ENCODE measurements around the gene P2RY2.
"Not testable (repeated sequence)": the region's sequence is repeated elsewhere in the genome, so short reads cannot be mapped to it uniquely, and the experiment has no call there.

P2RY2 gene

DNA sequence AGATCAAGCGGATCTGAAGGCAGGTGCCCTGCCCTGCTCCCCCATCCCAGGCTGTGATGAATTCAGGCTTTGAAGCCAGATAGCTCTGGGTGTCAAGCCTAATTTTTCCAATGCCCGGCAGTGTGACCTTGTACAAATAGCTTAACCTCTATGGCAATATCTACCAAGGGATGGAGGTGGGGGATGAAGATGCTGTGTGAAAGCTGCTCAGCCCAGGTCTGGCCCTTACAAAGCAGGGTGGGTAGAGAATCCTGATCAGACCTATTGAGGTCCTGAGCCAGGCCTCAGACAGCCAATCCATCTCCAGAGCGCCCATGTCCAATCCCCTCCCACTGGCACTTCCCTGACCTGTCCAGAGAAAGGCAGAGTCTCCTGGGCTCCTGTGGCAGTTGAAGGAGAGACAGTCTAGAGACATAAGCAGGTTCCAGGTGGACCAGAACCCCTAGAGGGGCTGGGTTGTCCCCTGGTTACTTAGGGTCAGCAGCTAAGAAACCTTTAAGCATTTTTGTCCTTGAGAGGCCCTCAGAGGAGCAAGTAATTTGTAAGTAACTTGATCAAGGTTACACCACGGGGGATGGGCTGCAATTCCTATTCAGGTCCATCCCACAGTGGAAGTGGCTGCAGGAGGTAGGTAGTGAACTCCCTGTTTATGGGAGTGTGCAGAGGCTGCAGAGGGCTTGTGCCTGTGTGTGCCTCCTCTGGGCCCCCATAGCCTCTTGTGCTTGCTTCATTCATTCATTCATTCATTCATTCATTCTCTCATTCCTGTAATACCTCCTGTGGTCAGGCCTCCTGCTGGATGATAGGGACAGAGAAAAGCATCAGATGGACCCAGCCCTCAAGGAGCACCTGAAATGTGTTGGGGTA is 10.4 kb downstream of the P2RY2 start:
- no peak for DNase-seq

GRCh38 chr11:73229321-73229895 is 11.3 kb downstream of the P2RY2 start:
- DNase-seq: no peak

- no peak for DNase-seq
Measured at GRCh38 chr11:73229896-73230875, 12.1 kb downstream of the P2RY2 start.

- no peak for DNase-seq
Measured at GRCh38 chr11:73230931-73231330, 12.8 kb downstream of the P2RY2 start.

GRCh38 chr11:73232487-73232886 is 14.4 kb downstream of the P2RY2 start:
- DNase-seq: not testable (repeated sequence)

GRCh38 chr11:73233211-73233610 is 15.1 kb downstream of the P2RY2 start:
- DNase-seq: no peak

DNA sequence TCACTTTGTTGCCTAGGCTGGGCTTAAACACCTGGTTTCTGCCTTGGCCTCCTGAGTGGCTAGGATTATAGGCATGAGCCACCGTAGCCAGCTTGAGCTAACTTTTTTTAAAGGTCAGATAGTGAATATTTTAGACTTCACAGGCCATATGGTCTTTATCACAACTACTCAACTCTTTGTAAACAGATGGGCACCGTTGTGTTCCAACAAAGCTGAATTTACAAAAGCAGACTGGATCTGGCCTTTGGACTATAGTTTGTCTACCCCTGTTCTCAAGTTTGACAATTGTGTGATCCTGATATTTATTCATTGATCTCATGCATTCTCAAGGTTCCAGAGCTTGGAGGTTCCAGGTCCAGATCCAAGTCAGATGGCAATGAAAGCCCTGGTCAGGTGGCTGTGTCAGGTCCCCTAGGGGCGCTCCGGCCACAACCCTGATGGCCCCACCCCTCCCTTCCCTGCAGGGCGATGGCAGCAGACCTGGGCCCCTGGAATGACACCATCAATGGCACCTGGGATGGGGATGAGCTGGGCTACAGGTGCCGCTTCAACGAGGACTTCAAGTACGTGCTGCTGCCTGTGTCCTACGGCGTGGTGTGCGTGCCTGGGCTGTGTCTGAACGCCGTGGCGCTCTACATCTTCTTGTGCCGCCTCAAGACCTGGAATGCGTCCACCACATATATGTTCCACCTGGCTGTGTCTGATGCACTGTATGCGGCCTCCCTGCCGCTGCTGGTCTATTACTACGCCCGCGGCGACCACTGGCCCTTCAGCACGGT is 15.8 kb downstream of the P2RY2 start:
- DNase-seq: no peak

DNA sequence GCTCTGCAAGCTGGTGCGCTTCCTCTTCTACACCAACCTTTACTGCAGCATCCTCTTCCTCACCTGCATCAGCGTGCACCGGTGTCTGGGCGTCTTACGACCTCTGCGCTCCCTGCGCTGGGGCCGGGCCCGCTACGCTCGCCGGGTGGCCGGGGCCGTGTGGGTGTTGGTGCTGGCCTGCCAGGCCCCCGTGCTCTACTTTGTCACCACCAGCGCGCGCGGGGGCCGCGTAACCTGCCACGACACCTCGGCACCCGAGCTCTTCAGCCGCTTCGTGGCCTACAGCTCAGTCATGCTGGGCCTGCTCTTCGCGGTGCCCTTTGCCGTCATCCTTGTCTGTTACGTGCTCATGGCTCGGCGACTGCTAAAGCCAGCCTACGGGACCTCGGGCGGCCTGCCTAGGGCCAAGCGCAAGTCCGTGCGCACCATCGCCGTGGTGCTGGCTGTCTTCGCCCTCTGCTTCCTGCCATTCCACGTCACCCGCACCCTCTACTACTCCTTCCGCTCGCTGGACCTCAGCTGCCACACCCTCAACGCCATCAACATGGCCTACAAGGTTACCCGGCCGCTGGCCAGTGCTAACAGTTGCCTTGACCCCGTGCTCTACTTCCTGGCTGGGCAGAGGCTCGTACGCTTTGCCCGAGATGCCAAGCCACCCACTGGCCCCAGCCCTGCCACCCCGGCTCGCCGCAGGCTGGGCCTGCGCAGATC is 16.5 kb downstream of the P2RY2 start:
- DNase-seq: no peak

DNA sequence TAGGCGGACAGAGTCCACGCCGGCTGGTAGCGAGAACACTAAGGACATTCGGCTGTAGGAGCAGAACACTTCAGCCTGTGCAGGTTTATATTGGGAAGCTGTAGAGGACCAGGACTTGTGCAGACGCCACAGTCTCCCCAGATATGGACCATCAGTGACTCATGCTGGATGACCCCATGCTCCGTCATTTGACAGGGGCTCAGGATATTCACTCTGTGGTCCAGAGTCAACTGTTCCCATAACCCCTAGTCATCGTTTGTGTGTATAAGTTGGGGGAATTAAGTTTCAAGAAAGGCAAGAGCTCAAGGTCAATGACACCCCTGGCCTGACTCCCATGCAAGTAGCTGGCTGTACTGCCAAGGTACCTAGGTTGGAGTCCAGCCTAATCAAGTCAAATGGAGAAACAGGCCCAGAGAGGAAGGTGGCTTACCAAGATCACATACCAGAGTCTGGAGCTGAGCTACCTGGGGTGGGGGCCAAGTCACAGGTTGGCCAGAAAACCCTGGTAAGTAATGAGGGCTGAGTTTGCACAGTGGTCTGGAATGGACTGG is 17.2 kb downstream of the P2RY2 start:
- no peak for DNase-seq

DNA sequence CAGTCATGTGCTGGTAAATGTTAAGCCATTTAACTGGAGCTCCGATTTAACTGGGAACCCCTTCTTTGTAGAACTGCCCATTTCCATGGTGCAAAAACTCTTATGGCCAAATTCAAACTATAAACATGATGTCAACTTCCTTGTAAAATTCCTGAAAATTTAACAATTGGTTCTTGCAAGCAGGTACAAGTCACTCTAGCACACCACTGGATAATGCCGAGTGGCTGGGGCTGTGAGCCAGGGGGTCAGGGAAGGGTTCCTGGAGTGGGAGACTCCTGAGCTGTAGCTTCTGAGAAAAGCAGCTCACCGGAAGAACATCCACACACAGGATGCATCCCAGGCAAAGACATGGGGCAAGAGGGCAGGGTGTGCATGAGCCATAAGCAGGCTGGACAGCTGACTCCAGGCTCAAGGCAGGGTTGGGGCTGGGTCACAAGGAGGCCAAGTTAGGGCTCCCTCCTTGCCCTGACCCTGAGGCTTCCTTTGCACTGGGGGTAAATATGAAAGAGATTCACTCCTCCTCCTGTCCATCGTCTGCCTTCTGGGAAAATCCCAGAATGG is 18.2 kb downstream of the P2RY2 start:
- no peak for DNase-seq

GRCh38 chr11:73236854-73237253 is 18.8 kb downstream of the P2RY2 start:
- DNase-seq: peak in 1 of 5 experiments; percentile 37

- no peak for DNase-seq
Measured at GRCh38 chr11:73237471-73238290, 19.6 kb downstream of the P2RY2 start.

- no peak for DNase-seq
Measured at GRCh38 chr11:73239111-73239521, 21.0 kb downstream of the P2RY2 start.

DNA sequence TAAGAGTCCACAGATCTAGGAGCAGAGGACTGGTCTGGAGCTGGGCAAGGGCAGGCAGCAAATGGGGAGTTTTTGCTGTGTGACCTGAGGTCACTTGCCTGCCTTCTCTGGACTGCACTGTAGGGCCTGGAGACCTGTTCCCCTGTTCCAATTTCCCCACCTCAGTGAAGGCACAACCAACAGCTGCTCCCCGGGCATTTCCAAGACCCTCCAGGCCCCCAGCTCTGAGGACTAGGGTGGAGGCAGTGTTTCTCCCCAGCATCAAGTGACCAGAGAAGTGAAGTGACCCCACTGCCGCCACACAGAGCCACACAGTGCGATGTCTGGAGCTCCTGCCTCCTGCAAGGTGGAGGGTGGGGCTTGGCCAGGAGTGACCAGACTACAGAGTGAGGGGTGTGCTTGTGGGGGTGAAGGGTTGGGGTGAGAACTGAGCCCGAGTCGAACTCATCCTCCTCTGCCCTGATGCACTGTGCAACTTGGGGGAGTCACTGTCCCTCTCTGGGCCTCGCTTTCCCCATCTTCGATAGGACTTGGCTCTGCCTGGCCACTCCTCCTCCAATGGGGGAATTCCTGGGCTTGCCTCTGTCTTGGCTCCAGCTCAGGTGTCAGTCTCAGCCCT is 21.6 kb downstream of the P2RY2 start:
- no peak for DNase-seq

DNA sequence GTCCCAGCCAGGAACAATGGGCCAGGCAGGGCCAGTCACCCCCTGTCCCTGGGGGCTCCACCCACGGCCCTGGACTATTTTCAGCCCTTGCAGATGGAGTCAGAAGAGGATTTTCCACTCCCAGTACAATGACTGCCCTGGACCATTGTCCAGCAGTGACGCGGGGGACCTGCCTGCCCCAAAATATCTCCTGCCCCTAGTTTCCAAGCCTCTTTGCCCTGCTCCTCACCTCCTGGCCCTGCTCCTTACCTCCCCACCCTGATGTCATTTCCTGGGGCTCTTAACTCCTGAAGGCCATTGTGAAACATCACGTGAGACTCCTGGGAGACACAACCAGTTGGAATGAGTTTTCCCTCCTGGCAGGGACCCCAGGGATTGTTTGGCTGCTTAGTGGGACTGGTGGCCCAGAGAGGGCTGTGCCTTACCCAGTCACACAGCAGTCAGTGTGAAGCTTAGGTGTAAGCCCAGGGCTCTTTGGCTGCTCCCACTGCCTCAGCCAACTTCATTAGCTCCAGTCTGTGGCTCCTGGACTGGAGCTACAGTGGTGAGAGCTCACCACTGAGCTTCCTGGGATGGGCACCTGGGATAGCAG is 22.2 kb downstream of the P2RY2 start:
- DNase-seq: no peak

DNA sequence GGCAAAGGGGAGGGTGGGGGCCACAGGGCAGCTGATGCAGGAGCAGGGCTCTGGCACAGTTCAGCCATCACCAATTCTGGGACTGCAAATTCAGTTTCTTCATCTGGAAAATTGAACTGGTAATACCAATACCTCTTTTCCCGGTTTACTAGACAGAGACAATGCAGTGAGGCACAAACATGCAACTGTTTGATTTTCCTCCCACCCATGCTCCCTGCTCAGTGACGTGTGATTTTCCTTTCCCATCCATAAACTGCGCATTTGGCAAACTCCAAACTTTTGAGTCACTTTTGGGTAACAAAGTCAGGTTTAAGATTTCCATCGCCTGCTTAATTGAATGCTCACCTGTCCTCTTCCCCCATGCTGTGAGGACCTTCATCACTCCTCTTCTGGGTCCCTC is 23.2 kb downstream of the P2RY2 start:
- no peak for DNase-seq

GRCh38 chr11:73242251-73243092 is 24.4 kb downstream of the P2RY2 start:
- DNase-seq: peak; percentile 18 to 56 (median 43)

- no peak for DNase-seq
Measured at GRCh38 chr11:73243093-73243485, 25.0 kb downstream of the P2RY2 start.

Measured in T-helper 2 cell (primary cell).